SIG-M5 (cell line): Measurements from ENCODE around the gene C16orf78.
"Not testable (repeated sequence)": the region's sequence is repeated elsewhere in the genome, so short reads cannot be mapped to it uniquely, and the experiment has no call there.

Source experiments
- DNase-seq: peaks from one replicate; lab custom pipeline; 2025; lab: John Stamatoyannopoulos, UW

The C16orf78 gene

GRCh38 chr16:49349446-49350168 lies 24.0 kb upstream of the C16orf78 start:
- DNase-seq: no peak

- DNase-seq: no peak
Observed at GRCh38 chr16:49350265-49351095, 23.1 kb upstream of the C16orf78 start.

GRCh38 chr16:49351096-49351487 lies 22.5 kb upstream of the C16orf78 start:
- no peak for DNase-seq

GRCh38 chr16:49352892-49353291 lies 20.7 kb upstream of the C16orf78 start:
- DNase-seq: no peak

GRCh38 chr16:49353680-49354079 lies 19.9 kb upstream of the C16orf78 start:
- DNase-seq: no peak

GRCh38 chr16:49354101-49354500 lies 19.5 kb upstream of the C16orf78 start:
- no peak for DNase-seq

- no peak for DNase-seq
Observed at GRCh38 chr16:49354991-49355390, 18.6 kb upstream of the C16orf78 start.

GRCh38 chr16:49355933-49356665 lies 17.5 kb upstream of the C16orf78 start:
- no peak for DNase-seq

GRCh38 chr16:49356728-49357488 lies 16.7 kb upstream of the C16orf78 start:
- no peak for DNase-seq

GRCh38 chr16:49359591-49359990 lies 14.0 kb upstream of the C16orf78 start:
- no peak for DNase-seq

- not testable (repeated sequence) for DNase-seq
Observed at GRCh38 chr16:49361731-49362130, 11.9 kb upstream of the C16orf78 start.

- DNase-seq: no peak
Observed at GRCh38 chr16:49362230-49362629, 11.4 kb upstream of the C16orf78 start.

- DNase-seq: no peak
Observed at GRCh38 chr16:49365711-49366509, 7.7 kb upstream of the C16orf78 start.

GRCh38 chr16:49366669-49367068 lies 6.9 kb upstream of the C16orf78 start:
- no peak for DNase-seq

- no peak for DNase-seq
Observed at GRCh38 chr16:49369651-49370611, 3.7 kb upstream of the C16orf78 start.

GRCh38 chr16:49376206-49376605 lies 2.6 kb downstream of the C16orf78 start:
- no peak for DNase-seq

- DNase-seq: no peak
Observed at GRCh38 chr16:49377196-49377755, 3.7 kb downstream of the C16orf78 start.

GRCh38 chr16:49378238-49378637 lies 4.6 kb downstream of the C16orf78 start:
- DNase-seq: no peak

- DNase-seq: no peak
Observed at GRCh38 chr16:49378816-49379215, 5.2 kb downstream of the C16orf78 start.

GRCh38 chr16:49382916-49383315 lies 9.3 kb downstream of the C16orf78 start:
- no peak for DNase-seq
